AG04450 (cell line): Measurements from ENCODE around the gene AKAP14. TPM values are rescaled to one million over a fixed set of nuclear protein-coding genes. Genes with fewer than 3 reads are reported as not detected.

Experiments used
- CTCF ChIA-PET: fragments of 300-600, 350-600 bp; formaldehyde crosslinking; extraction: SDS; loops from one replicate; lab custom pipeline; 2022; ENCODE audit warnings: antibody characterized with exemption, inconsistent platforms; lab: Charles Lee
- POLR2A ChIA-PET: fragments of 350-600 bp; formaldehyde crosslinking; extraction: SDS; loops from one replicate; lab custom pipeline; 2021; ENCODE audit warnings: antibody characterized with exemption, inconsistent platforms; lab: Yijun Ruan, JAX
- DNase-seq: peaks from one replicate; pipeline ENCODE4 v3.0.0-alpha.2; 2011; ENCODE audit warnings: low read depth, low spot score
- H3K27ac ChIP-seq: one replicate; pipeline ENCODE4 v1.5.1; 2012; ENCODE audit warnings: low read depth, low read length, control low read depth
- H3K27me3 ChIP-seq: one replicate; pipeline ENCODE4 v1.6.0; 2012; ENCODE audit warnings: low read length; ENCODE audit not compliant: control insufficient read depth, insufficient read depth
- H3K4me3 ChIP-seq: 2 replicates; pipeline ENCODE4 v1.5.1; 2011; ENCODE audit warnings: mild to moderate bottlenecking, low read depth, low read length, control low read depth
- H3K9me3 ChIP-seq: 2 replicates; pipeline ENCODE4 v1.5.1; 2012; ENCODE audit warnings: low read length; ENCODE audit not compliant: control insufficient read depth, insufficient read depth
- polyA plus RNA-seq: library from polyadenylated mRNA; depleted of rRNA; stranded (reverse); fragments of >200 nt; gene quantifications from 2 replicates; pipeline ENCODE4 v1.2.3, GENCODE V29; 2011
- TF ChIP-seq, protein P1 (sequence below): IDR thresholded peaks from 2 replicates; pipeline ENCODE4 v1.5.1; 2011; ENCODE audit warnings: low read depth, low read length, control low read depth, inconsistent platforms

The AKAP14 gene
- polyA plus RNA-seq, 1 experiment: not detected

DNA sequence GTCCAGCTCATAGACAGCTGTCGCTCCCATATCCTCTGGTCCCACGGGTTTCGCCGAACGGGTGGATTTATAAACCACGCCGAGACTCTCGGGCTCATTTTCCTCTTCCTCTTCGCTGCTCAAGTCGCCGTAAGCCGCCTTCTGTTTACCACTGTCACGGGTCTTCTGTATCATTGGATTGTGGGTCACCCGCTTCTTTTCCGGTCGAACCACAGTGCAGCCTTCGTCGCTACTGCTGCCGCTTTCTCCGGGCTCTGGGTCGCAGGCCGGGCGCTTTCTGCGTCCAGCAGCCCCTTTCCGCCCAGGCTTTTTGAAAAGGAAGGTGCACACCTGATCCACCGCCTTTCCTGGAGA lies 24.5 kb upstream of the AKAP14 start:
- ChIA-PET CTCF (interaction anchor here (1.2 kb wide), 1 partner anchor 173 kb away, joined by 4 read pairs; no protein-coding TSS in a partner anchor), POLR2A (interaction anchor here (0.5 to 1.0 kb wide), 3 partner anchors 18 to 144 kb away, joined by 3 to 7 read pairs (median 7); partner anchors contain the start of genes RPL39 and UPF3B)
- Histone ChIP-seq H3K27me3 (no peaks in the 10 kb centered on the region), H3K9me3 (no peaks in the 10 kb centered on the region), H3K4me3 (peak overlapping the region; percentile 75), H3K27ac (peak overlapping the region; percentile 91)
- DNase-seq: no peak
- TF ChIP-seq, protein P1, sequence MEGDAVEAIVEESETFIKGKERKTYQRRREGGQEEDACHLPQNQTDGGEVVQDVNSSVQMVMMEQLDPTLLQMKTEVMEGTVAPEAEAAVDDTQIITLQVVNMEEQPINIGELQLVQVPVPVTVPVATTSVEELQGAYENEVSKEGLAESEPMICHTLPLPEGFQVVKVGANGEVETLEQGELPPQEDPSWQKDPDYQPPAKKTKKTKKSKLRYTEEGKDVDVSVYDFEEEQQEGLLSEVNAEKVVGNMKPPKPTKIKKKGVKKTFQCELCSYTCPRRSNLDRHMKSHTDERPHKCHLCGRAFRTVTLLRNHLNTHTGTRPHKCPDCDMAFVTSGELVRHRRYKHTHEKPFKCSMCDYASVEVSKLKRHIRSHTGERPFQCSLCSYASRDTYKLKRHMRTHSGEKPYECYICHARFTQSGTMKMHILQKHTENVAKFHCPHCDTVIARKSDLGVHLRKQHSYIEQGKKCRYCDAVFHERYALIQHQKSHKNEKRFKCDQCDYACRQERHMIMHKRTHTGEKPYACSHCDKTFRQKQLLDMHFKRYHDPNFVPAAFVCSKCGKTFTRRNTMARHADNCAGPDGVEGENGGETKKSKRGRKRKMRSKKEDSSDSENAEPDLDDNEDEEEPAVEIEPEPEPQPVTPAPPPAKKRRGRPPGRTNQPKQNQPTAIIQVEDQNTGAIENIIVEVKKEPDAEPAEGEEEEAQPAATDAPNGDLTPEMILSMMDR: no peak

DNA sequence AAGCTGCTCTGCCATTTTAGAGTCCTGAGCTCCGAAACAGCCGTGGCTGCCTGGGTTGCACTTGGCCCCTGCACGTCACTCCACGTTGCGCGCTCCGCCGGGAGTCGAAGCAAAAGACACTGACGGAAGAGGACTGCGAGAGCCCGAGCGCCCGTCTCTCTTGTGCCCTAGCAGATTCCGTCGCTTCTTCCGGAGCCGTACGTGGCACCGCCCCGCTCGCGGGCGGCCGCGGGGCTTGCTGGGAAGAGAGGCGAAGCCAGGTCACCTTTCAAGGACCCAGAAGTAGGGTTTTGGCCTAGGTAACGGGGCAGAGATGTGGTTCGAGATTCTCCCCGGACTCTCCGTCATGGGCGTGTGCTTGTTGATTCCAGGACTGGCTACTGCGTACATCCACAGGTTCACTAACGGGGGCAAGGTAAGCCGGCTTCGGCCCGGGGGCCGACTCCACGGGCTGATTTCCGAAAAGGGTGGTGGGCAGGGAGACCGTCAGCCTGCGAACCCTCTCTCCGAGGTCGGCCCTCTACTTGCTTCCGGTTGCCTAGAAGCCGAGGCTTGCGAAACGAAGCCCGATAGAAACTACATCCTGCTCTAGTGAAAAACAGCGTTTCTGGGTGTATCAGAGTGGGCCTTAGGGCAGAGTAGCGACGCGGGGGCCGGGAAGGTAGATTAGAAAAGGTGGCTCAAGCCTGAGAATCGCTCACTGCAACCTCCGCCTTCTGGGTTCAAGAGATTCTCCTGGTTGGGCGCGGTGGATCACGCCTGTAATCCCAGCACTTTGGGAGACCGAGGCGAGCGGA lies 23.9 kb upstream of the AKAP14 start, which contains the start of the genes NDUFA1 and RNF113A:
NDUFA1 (plus strand) TSS at position 234 of the 797 bp plus-strand sequence; CDS start at position 314, 80 bp downstream.
RNF113A (minus strand) TSS at position 135 of the 797 bp plus-strand sequence; CDS start at position 15, 120 bp downstream.
- Histone ChIP-seq H3K4me3 (peak within 1 kb of the TSS; percentile 75), H3K9me3 (no peaks in the 10 kb centered on the region), H3K27ac (peak within 1 kb of the TSS; percentile 91), H3K27me3 (no peaks in the 10 kb centered on the region)
- POLR2A ChIA-PET: interaction anchor here (0.5 to 1.0 kb wide), 3 partner anchors 19 to 144 kb away, joined by 3 to 7 read pairs (median 7); partner anchors contain the start of genes RPL39 and UPF3B
- CTCF ChIA-PET: no interaction called here
- peak; percentile 41 for DNase-seq
- TF ChIP-seq, protein P1: no peak

DNA sequence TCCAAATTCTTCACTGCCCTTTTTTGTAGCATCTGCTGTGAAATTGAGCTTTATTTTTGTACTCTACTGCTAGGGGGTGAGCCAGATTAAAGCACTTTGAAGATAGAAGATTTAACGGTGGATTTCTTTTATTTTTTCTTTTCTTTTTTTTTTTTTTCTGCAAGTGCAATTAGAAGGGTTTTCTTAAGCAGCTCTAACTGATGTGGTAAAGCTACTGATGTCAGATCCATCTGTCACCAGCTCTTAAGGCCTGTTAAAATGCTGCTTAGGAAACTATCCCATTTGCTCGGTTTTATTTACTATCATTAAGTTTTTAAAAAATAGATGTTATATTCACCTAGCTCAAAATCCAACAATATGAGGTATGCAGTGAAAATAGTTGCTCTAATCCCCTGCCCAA lies 17.0 kb upstream of the AKAP14 start:
- ChIA-PET POLR2A (interaction anchor here (0.8 kb wide), 2 partner anchors 26 to 88 kb away, joined by 3 to 4 read pairs; partner anchors contain the start of gene UPF3B), CTCF (interaction anchor here (0.7 to 1.6 kb wide), 4 partner anchors 9 to 363 kb away, joined by 3 to 6 read pairs (median 4); no protein-coding TSS in a partner anchor)
- no peaks in the 10 kb centered on the region for H3K27me3 ChIP-seq
- TF ChIP-seq, protein P1: no peak
- no peak overlapping the region for H3K27ac ChIP-seq
- H3K4me3 ChIP-seq: no peak overlapping the region
- DNase-seq: no peak
- no peaks in the 10 kb centered on the region for H3K9me3 ChIP-seq

DNA sequence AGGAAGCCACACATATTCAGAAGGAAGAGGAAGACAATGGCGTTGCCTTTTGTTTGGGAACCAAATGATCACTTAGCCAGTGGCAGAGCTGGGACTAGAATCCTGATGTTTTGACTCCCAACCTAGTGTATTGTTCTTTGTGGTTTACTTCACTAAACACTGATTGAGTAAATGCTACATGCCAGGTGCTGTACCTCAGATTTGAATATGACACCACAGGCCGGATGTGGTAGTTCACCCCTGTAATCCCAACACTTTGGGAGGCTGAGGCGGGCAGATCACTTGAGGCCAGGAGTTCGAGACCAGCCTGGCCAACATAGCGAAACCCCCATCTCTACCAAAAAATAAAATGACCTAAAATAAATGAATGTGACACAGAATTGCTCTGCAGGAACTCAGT lies 15.6 kb upstream of the AKAP14 start:
- Histone ChIP-seq H3K27me3 (no peaks in the 10 kb centered on the region), H3K4me3 (no peak overlapping the region), H3K27ac (no peak overlapping the region), H3K9me3 (no peaks in the 10 kb centered on the region)
- TF ChIP-seq, protein P1: no peak
- CTCF ChIA-PET: no interaction called here
- DNase-seq: no peak
- POLR2A ChIA-PET: no interaction called here
